Activated naive CD4-positive, alpha-beta T cell treated with anti-CD3 and anti-CD28 coated beads, Interleukin-2, amount 50 U/mL, for 72 hours (primary cell): ENCODE data around the gene TIGAR. TPM values are rescaled to one million over a fixed set of nuclear protein-coding genes. Genes with fewer than 3 reads are reported as not detected.

Experiments
- ATAC-seq, 2 donors: fragments of 150-1000 bp; cut with Tn5 transposase; 2 replicates each; pipeline ENCODE4 v1.10.0; 2021; ENCODE audit warnings: mild to moderate bottlenecking in 2 of 2, moderate library complexity in 2 of 2
- DNase-seq, 2 donors: peaks; one replicate each; pipeline ENCODE4 v3.0.0; 2021 to 2022; ENCODE audit warnings: low spot score in 2 of 2
- H3K27ac Mint-ChIP-seq, 2 donors: one replicate each; pipeline ENCODE4 v1.8.0; 2022; ENCODE audit warnings: mild to moderate bottlenecking in 2 of 2, mixed read lengths in 2 of 2
- H3K36me3 Mint-ChIP-seq, 2 donors: one replicate each; pipeline ENCODE4 v1.8.0; 2022; ENCODE audit warnings: mixed read lengths in 2 of 2
- H3K9me3 Mint-ChIP-seq, 2 donors: one replicate each; pipeline ENCODE4 v1.8.0; 2022; ENCODE audit warnings: mixed read lengths in 2 of 2
- total RNA-seq, 2 donors: library from RNA; stranded (reverse); gene quantifications; one replicate each; pipeline ENCODE4 v1.2.3, GENCODE V29; 2022

TIGAR gene
- total RNA-seq, 2 donors from 2014 or later = 3.8 to 17.0 TPM

DNA sequence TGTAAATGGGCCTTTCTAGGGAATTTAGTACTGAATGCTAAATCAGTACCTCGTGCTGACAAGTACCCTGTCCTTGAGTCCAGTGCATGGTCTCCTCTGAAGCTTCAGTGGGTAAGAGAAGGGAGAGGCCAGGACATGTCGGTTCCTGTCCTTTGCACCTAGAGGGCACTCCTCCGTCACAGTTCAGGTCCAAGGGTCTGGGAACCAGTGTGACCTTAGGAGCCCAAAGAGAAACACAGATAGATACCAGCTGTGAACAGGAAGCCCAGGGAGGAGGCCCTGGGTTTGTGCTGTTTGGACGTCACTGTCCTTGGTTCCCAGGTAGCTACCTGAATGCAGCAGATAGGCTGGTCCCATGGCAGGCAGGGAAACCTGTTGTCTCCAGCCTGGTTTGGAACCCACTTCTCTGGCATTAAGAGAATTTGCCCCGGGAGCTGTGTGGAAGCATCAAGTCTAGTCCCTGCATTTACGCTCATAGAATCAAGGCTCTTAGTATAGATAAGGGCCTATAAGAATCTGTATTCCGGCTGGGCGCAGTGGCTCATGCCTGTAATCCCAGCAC, 62.4 kb downstream of the TIGAR start:
- Mint-ChIP-seq H3K9me3 (no peaks in the 10 kb centered on the region), H3K27ac (no peak overlapping the region), H3K36me3 (no peaks in the 10 kb centered on the region)
- ATAC-seq (no peak), DNase-seq (no peak)

DNA sequence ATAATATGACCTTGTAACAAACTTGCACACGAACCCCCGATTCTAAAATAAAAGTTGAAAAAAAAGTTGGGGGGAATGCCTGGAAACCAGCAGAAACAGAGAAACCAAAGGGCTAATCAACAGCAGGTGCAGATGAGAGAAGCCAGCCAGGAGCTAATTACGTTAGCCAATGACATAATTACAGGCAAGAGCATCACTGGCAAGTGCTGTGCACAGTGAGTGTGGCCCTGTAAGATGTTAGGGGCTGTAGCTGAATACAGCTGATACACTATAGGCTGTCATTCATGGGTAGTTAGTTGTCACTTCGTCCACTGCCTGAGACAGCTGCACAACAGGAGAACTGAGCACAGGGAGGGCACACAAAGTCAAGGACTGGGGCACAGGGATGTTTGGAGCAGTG, 65.8 kb downstream of the TIGAR start:
- ATAC-seq = no peak

DNA sequence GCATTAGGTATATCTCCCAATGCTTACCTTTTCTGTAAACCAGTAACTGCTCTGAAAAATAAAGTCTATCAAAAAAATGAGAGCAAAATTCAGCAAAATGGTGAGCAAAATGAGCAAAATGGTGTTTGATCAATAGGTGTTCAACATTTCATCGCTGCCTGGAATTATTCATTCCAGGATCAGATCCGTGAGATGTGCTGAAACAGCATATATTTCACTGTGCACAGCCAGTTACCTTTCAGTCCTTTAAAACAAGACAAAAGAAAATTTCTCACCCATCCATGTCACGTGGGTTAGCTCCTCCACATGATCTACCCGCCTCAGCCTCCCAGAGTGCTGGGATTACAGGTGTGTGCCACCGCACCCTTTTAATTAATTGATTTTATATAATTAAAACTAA, 66.6 kb downstream of the TIGAR start:
- Mint-ChIP-seq H3K27ac (no peak overlapping the region), H3K9me3 (no peaks in the 10 kb centered on the region), H3K36me3 (no peaks in the 10 kb centered on the region)
- ATAC-seq (no peak), DNase-seq (no peak)

More for the DNA sequence above, 65.8 kb downstream of the TIGAR start:
- Mint-ChIP-seq H3K9me3 (no peaks in the 10 kb centered on the region), H3K36me3 (no peaks in the 10 kb centered on the region), H3K27ac (no peak overlapping the region)
- no peak for DNase-seq

GRCh38 chr12:4388032-4388431, 67.0 kb downstream of the TIGAR start:
- H3K36me3 Mint-ChIP-seq = no peaks in the 10 kb centered on the region
- H3K27ac Mint-ChIP-seq = no peak overlapping the region
- ATAC-seq (no peak), DNase-seq (no peak)
- H3K9me3 Mint-ChIP-seq = no peaks in the 10 kb centered on the region

DNA sequence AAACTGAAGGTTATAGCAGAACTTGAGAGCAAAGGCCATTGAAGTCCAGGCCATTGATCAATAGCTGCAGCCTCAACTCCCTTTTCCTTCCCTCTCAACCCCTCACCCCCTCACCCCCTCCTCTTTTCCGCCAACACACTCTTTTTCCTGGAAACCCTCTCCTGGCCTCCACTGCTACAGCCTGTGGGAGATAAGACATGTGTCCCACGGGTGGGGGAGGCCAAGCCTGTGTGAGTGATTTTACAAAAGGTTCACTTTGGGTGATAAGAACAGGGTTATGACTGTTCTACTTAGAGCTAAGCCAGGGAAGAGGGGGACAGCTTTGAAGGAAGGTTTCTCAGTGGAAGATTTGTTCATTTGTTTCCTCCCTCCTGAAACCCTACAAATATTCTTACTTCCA, 67.6 kb downstream of the TIGAR start:
- ATAC-seq (no peak), DNase-seq (no peak)
- H3K27ac Mint-ChIP-seq = no peak overlapping the region
- H3K9me3 Mint-ChIP-seq = no peaks in the 10 kb centered on the region
- H3K36me3 Mint-ChIP-seq = no peaks in the 10 kb centered on the region

GRCh38 chr12:4392223-4392742, 71.3 kb downstream of the TIGAR start:
- DNase-seq (no peak), ATAC-seq (no peak)
- no peaks in the 10 kb centered on the region for H3K36me3 Mint-ChIP-seq
- no peaks in the 10 kb centered on the region for H3K9me3 Mint-ChIP-seq
- H3K27ac Mint-ChIP-seq = no peak overlapping the region

DNA sequence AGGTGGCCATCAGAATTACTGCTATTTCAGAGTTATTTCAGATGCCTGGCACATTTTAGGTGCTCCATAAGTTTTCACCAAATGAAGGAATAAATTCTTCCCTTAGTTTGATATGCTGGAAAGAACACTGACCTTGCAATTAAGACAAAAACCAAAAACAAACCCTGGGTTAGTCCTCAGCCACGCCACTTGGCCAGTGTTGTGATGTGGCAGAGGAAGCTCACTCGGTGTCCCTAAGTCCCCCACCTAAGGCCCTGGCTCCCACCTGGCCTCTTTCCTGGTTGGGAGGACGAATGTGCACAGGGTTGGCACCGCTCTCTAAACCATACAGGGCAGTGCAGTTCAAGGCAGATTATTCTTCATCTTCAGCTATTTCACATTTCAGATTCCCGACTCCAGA, 72.2 kb downstream of the TIGAR start:
- Mint-ChIP-seq H3K36me3 (no peaks in the 10 kb centered on the region), H3K27ac (no peak overlapping the region), H3K9me3 (no peaks in the 10 kb centered on the region)
- DNase-seq (no peak), ATAC-seq (no peak)

DNA sequence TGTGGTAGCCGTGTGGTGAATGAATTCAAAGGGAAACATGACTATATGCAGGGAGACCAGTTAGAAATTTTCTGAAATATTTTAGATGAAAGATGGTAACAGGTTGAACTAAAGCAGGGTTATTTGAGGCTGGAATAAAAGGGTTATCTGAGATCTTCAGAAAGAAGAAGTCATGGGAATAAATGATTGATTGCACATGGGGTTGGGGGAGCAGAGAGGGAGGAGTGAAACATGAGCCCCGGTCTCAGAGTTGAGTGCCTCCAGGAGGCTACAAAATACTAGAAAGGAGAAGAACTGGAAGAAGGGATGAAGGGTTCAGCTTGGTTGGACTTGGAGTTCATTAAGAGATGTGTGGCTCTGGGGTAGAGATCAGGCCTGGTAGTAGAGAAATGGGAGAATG, 74.8 kb downstream of the TIGAR start:
- ATAC-seq = no peak
- Mint-ChIP-seq H3K36me3 (no peaks in the 10 kb centered on the region), H3K9me3 (no peaks in the 10 kb centered on the region), H3K27ac (no peak overlapping the region)
- no peak for DNase-seq

GRCh38 chr12:4401117-4401516, 80.1 kb downstream of the TIGAR start:
- H3K9me3 Mint-ChIP-seq = no peaks in the 10 kb centered on the region
- DNase-seq = no peak
- no peak overlapping the region for H3K27ac Mint-ChIP-seq
- ATAC-seq = no peak
- no peaks in the 10 kb centered on the region for H3K36me3 Mint-ChIP-seq

DNA sequence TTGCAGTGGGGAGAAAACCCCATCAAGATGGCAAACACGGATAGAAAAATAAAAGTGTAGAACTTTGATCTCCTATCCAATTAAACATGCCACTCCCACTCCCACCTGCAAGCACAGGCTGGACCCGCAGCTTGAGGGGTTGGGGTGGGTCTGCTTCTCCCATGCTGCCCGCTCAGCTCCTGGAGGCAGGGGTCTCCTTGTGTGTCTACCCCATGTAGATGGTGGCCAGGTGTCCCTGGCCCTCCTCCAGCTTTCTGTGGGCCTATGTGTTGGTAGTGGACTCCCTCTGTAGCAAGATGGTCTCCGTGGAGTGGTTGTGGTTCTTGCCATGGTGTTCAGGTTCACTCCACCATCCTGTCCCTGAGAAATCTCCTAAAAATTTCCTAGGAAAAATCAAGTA, 82.0 kb downstream of the TIGAR start:
- ATAC-seq (no peak), DNase-seq (no peak)
- H3K27ac Mint-ChIP-seq = no peak overlapping the region
- H3K36me3 Mint-ChIP-seq = no peaks in the 10 kb centered on the region
- no peaks in the 10 kb centered on the region for H3K9me3 Mint-ChIP-seq

Other genes with a start within 250 kb of the TIGAR start
- gene CCND2, start 47.5 kb upstream of the TIGAR start, total RNA-seq = 100 to 1,000 TPM; 266 to 571 TPM
- gene FGF23, start 58.5 kb downstream of the TIGAR start, total RNA-seq = not detected
- gene FGF6, start 124.6 kb downstream of the TIGAR start, total RNA-seq = not detected
- gene RAD51AP1, start 217.7 kb downstream of the TIGAR start, total RNA-seq = 100 to 1,000 TPM in 1 of 2 donors, 10 to 100 TPM in 1; 50.7 to 102 TPM
- gene DYRK4, start 241.0 kb downstream of the TIGAR start, total RNA-seq = 10 to 100 TPM; 18.5 to 34.9 TPM